ENCODE results near the gene STRADA.

- TF ChIP-seq CTCF (conservative IDR thresholded peaks at IDR 0.05) (no peak), ZFX (IDR thresholded peaks at IDR 0.05) (no peak)
Measured at GRCh38 chr17:63657786-63658185, 83.8 kb downstream of the STRADA start.

All from C4-2B (cell line).